ENCODE results near the gene PSMD11.

- peak in 1 of 3 donors; percentile 64 for TF ChIP-seq POLR2A (IDR thresholded peaks at IDR 0.05)
- TF ChIP-seq CTCF (IDR thresholded peaks at IDR 0.05 in 8 of 11, conservative IDR thresholded peaks at IDR 0.05 in 3 of 11), result peak in 3 of 11 experiments; percentile 22 to 46 (median 27)
These were observed 59.2 kb downstream of the PSMD11 start for GRCh38 chr17:32503251-32504165.

Measured in spleen (tissue), 7 donors.